ENCODE results near the gene BLTP3A. TPM values are rescaled to one million over a fixed set of nuclear protein-coding genes. Genes with fewer than 3 reads are reported as not detected.

The BLTP3A gene
- total RNA-seq, 1 experiment from 2014 or later, result 6.2 TPM

DNA sequence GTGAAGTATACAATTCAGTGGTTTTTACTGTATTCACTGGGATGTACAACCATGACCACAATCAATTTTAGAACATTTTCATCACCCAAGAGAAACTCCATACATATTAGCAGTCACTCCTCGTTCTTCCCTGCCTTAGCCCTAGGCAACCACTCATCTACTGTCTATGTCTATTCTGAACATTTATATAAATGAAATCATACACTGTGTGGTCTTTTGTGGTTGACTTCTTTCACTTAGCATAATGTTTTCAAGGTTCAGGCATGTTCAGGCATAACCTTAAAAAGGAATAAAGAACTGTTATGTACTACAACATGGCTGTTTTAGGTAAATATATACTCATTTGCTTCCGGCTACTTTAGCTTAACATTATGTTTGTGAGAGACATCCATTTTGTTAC is 37.3 kb downstream of the BLTP3A start:
- DNase-seq (ENCODE audit: low spot score), result no peak

DNA sequence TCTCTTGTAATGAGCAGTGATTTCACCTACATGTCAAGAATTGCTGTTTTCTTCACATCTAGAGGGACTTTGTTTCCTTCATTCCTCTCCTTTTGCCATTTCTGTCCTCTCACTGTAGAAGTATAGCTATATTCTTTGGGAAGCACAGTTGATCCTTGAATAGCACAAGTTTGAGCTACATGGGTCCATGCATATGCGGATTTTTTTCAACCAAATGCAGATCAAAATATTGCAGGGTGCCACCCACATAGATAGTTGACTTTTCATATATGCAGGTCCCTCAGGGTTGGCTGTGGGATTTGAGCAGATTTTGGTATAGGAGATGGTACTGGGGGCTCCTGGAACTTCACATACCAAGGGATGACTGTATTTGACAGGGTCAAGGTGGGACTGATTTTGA is 41.1 kb downstream of the BLTP3A start:
- DNase-seq (ENCODE audit: low spot score), result no peak

DNA sequence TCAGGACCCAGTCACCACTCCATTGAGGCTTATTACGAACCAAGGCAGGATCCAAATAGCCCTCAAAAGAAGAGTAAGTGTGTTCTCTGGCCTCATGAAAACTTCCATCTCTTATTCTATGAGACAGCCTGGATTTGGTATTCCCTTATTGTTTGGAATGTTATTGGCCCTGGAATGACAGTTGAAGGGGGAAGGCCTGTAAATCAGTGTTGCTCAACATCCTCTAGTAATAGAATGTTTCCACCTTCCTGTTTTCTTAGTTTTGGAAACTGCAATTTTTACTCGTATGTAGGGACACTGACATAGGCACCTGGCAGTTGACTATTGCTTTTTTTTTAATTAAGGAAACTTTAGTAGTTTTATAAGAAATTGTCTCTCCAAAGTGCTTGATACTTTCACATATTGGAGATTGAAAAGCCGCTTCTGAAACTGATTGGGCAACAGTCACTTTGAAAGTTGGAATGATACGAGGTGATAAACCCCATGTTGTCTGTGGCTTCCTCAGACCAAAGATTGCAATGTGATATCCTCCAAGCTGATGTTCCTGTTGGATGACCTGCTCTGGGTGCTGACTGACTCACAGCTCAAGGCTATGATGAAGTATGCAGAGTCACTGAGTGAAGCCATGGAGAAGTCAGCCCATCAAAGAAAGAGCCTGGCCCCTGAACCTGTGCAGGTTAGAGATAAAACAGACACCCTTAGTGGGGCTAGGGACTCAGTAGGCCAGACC is 43.1 kb downstream of the BLTP3A start:
- DNase-seq (ENCODE audit: low spot score), result no peak

DNA sequence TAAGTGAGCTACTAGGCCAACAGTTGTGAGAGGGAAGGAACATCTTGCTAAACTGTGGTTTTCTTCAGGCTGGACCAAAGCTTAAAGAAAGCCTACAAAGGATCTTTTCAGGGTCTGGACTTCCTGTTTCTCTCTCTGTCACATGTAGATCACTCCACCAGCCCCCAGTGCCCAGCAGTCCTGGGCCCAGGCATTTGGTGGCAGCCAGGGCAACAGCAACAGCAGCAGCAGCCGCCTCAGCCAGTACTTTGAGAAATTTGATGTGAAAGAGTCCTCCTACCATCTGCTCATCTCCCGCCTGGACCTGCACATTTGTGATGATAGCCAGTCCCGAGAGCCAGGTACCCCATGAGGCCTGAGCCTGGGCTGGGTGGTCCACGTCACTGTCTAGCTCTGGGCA is 44.1 kb downstream of the BLTP3A start:
- DNase-seq (ENCODE audit: low spot score), result no peak

DNA sequence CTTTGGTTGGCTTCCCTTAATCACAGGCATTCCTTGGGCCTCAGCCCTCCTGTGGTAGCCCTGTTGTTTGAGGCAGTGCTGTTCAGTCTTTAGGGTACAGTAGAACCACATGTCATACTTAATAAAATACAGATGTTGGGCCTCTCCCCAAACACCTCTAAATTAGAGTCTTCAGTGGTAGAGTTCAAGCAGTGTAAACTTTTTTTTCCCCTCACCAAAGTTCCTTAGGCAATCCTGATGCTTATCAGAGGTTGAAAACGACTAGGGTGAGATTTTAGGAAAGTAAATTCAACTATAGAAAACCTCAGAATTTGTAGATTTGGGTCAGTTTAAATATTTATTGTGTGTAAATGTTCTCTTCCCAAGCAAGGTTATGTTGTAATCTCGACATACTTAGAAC is 44.6 kb downstream of the BLTP3A start:
- no peak for DNase-seq (ENCODE audit: low spot score)

DNA sequence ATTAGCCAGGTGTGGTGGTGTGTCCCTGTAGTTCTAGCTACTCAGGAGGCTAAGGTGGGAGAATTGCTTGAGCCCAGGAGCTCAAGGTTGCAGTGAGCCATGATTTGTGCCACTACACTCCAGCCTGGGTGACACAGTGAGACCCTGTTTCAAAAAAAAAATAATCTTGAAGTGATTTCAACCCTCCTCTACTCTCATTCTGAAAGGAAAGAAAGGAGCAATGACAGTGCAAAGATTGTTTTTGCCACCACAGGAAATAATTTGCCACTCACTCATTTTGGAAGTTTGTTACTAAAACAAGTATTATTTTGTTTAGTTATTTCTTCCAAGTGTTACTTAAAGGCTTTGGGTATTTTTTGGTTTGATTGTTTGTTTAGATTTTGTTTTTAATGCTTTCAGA is 45.6 kb downstream of the BLTP3A start:
- no peak for DNase-seq (ENCODE audit: low spot score)

DNA sequence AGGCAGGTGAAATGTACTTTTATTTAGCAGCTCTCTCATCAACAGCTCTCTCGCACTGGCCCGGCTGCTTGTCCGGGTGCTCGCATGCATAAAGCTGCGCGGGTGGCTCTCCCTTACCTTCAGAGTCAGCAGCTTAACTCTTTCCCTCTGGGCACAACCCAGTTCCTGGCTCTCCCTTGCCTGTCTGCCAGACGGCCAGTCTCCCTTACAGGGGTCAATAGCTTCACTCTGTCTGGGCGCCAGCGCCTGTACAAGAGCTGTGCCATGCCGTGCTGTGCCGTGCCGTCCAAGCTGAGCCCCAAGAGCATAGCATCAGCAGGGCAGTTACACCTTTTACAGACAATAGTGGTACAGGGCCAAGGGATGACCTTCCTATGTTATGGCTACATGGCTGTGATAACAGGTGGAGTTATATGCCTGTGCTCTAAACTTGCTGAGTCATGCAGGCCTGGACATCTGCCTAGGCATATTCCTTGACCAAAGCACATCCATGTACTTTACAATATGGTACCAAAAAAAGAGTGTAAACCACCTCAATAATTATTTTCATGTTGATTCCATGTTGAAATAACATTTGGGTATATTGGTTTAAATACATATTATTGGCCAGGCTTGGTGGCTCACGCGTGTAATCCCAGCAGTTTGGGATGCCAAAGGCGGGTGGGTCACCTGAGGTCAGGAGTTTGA is 47.9 kb downstream of the BLTP3A start:
- no peak for DNase-seq (ENCODE audit: low spot score)

Other genes with a start within 250 kb of the BLTP3A start
- gene SPDEF, start 235.8 kb upstream of the BLTP3A start, total RNA-seq (2014; rRNA removed; shearing (Covaris generic)), result 0.29 TPM in 1 of 2 replicates, not detected in the other
- gene ILRUN, start 95.3 kb upstream of the BLTP3A start, total RNA-seq (2014; rRNA removed; shearing (Covaris generic)), result 28.9 and 29.9 TPM in 2 replicates
- 134 and 194 TPM in 2 replicates for gene SNRPC, start 34.6 kb upstream of the BLTP3A start, total RNA-seq (2014; rRNA removed; shearing (Covaris generic))
- gene TAF11, start 96.0 kb downstream of the BLTP3A start, total RNA-seq (2014; rRNA removed; shearing (Covaris generic)), result 40.5 and 44.5 TPM in 2 replicates
- gene ANKS1A, start 97.2 kb downstream of the BLTP3A start, total RNA-seq (2014; rRNA removed; shearing (Covaris generic)), result 7.0 and 8.8 TPM in 2 replicates